Tibial artery (tissue), 4 donors: ENCODE results near the gene TCEANC.
A peak's percentile ranks its signal among the peaks of the same experiment; 100 is the strongest.

Source experiments
- DNase-seq, 2 donors: peaks; one replicate each; pipeline ENCODE4 v3.0.0-alpha.2; 2019
- H3K27ac ChIP-seq, 2 donors: fragments of 200-600 bp; sonication (generic) in 1 of 2; 1 replicate in 1 of 2; 2 replicates in 1 of 2; pipeline ENCODE4 v1.5.1; 2018 to 2019; ENCODE audit warnings: mild to moderate bottlenecking in 1 of 2
- H3K27me3 ChIP-seq, 2 donors: fragments of 200-600 bp; sonication (generic) in 1 of 2; one replicate each; pipeline versions ENCODE4 v1.5.1 to v1.6.0; 2016 to 2019
- H3K36me3 ChIP-seq, 3 donors: fragments of 200-600 bp; sonication (generic) in 2 of 3; one replicate each; pipeline ENCODE4 v1.5.1; 2016 to 2019; ENCODE audit warnings: mild to moderate bottlenecking in 2 of 3
- H3K4me1 ChIP-seq, 4 donors: fragments of 200-600 bp; sonication (generic) in 2 of 4; 1 replicate in 3 of 4; 2 replicates in 1 of 4; pipeline ENCODE4 v1.5.1; 2016 to 2019
- H3K4me3 ChIP-seq, 2 donors: fragments of 200-600 bp; sonication (generic) in 1 of 2; 1 replicate in 1 of 2; 2 replicates in 1 of 2; pipeline ENCODE4 v1.5.1; 2018 to 2019; ENCODE audit warnings: mild to moderate bottlenecking in 2 of 2
- H3K9me3 ChIP-seq, 3 donors: fragments of 200-600 bp; sonication (generic) in 1 of 3; one replicate each; pipeline ENCODE4 v1.5.1; 2016 to 2019
- intact Hi-C: fragments of 100-400 bp; cut with DNase I; formaldehyde crosslinking; loops from one replicate; pipeline ENCODE4 v1.15.0; 2023; ENCODE audit warnings: low total_unique reads
- TF ChIP-seq, protein P1 (sequence below), 2 experiments: fragments of 200-600 bp in 1 of 2; fragments of 450-650 bp in 1 of 2; IDR thresholded peaks; one replicate each; pipeline ENCODE4 v1.5.1; 2017 to 2019; ENCODE audit warnings: antibody characterized with exemption in 2 of 2, mild to moderate bottlenecking in 1 of 2, moderate library complexity in 1 of 2

Gene TCEANC

DNA sequence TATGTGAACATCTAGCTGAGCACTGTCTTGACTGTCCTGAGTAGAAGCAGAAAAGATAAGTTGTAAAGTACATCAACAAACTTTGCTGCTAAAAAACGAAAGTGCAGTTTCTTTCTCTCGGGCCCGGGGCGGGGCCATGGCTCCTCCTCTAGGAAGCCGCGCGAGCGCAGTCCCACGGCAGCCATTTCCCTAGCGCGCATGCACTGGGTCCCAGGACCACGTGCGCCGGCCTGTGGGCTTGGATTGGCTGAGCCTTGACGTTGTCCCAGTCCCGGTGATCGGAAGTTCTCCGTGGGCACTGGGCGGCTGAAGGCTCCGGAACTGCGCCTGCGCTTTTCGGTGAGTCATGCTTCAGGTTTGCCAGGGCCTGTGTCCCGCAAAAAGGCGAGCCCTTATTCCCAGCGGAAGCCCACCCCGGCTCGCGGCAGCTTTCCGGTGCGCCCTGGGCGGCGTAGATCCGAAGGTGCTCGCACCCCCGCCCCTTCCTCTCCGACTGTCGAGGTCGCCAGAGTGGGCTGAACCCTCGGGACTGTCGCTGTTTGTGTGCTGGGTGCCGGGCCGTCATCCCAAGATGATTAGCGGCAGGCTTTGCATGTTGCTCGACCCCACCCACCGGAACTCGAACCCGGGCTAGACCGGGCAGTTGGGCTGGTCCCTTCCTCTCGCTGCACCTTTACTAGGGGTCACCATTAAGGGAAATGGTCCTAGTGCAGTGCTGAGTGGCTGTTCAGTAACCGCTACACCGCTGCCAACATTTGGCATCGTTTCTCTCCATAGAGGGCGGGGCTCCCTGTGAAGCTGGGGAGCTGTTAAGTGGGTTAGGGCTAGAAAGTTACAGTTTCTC, at the start of gene TCEANC:
Gene TCEANC, plus strand, starts transcription at position 292 of the 844 bp plus-strand sequence. CDS start 9,368 bp downstream, outside the sequence.
- Histone ChIP-seq H3K4me1 (peaks cover 0 to 20% (median 6%) of the 10 kb centered on the region in 4 donors), H3K27me3 (no peaks in the 10 kb centered on the region), H3K27ac (peak within 1 kb of the TSS; percentile 91 to 97), H3K36me3 (peaks cover 0 to 9% (median 0%) of the 10 kb centered on the region in 3 donors), H3K4me3 (peak within 1 kb of the TSS; percentile 70 to 73), H3K9me3 (no peaks in the 10 kb centered on the region)
- intact Hi-C loops: no loop called here
- TF ChIP-seq, protein P1, sequence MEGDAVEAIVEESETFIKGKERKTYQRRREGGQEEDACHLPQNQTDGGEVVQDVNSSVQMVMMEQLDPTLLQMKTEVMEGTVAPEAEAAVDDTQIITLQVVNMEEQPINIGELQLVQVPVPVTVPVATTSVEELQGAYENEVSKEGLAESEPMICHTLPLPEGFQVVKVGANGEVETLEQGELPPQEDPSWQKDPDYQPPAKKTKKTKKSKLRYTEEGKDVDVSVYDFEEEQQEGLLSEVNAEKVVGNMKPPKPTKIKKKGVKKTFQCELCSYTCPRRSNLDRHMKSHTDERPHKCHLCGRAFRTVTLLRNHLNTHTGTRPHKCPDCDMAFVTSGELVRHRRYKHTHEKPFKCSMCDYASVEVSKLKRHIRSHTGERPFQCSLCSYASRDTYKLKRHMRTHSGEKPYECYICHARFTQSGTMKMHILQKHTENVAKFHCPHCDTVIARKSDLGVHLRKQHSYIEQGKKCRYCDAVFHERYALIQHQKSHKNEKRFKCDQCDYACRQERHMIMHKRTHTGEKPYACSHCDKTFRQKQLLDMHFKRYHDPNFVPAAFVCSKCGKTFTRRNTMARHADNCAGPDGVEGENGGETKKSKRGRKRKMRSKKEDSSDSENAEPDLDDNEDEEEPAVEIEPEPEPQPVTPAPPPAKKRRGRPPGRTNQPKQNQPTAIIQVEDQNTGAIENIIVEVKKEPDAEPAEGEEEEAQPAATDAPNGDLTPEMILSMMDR (IDR thresholded peaks at IDR 0.05): no peak
- DNase-seq: peak; percentile 93 to 97

DNA sequence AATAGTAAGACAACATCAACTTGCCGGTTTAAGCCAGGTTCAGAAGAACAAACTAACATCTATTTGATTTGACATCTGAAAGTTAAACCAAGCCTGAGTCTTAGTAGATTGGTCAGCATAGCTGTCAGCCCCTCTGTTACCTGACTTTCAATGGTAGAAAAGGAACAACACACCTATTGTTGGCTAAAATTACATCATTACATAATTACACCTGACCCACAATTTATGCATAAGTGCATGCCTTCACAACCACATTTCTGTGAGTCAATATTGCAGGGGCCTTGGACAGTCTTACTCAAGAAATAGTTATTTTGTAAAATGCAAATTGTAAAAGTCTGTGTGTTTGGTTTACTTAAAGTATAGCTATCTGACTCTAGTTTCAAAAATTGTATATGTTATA, 47.3 kb upstream of the TCEANC start:
- H3K36me3 ChIP-seq: no peaks in the 10 kb centered on the region
- H3K4me3 ChIP-seq: no peak overlapping the region
- intact Hi-C loops: no loop called here
- H3K9me3 ChIP-seq: peaks cover 0 to 6% (median 0%) of the 10 kb centered on the region in 3 donors
- no peaks in the 10 kb centered on the region for H3K4me1 ChIP-seq
- TF ChIP-seq, protein P1 (IDR thresholded peaks at IDR 0.05): no peak
- no peaks in the 10 kb centered on the region for H3K27me3 ChIP-seq
- no peak overlapping the region for H3K27ac ChIP-seq
- DNase-seq: no peak

- H3K4me3 ChIP-seq: no peak overlapping the region
- no peak for DNase-seq
- H3K27me3 ChIP-seq: no peaks in the 10 kb centered on the region
- no peak overlapping the region for H3K27ac ChIP-seq
- TF ChIP-seq, protein P1 (IDR thresholded peaks at IDR 0.05): no peak
- no peaks in the 10 kb centered on the region for H3K36me3 ChIP-seq
- no peaks in the 10 kb centered on the region for H3K4me1 ChIP-seq
- intact Hi-C loops: no loop called here
- peaks cover 0 to 1% (median 0%) of the 10 kb centered on the region in 3 donors for H3K9me3 ChIP-seq
Measured at GRCh38 chrX:13607331-13607995, 45.5 kb upstream of the TCEANC start.

- no peak overlapping the region for H3K27ac ChIP-seq
- intact Hi-C loops: no loop called here
- TF ChIP-seq, protein P1 (IDR thresholded peaks at IDR 0.05): no peak
- H3K9me3 ChIP-seq: no peaks in the 10 kb centered on the region
- no peaks in the 10 kb centered on the region for H3K36me3 ChIP-seq
- H3K27me3 ChIP-seq: no peaks in the 10 kb centered on the region
- H3K4me3 ChIP-seq: no peak overlapping the region
- DNase-seq: no peak
- H3K4me1 ChIP-seq: no peaks in the 10 kb centered on the region
Measured at GRCh38 chrX:13607996-13608365, 45.0 kb upstream of the TCEANC start.

DNA sequence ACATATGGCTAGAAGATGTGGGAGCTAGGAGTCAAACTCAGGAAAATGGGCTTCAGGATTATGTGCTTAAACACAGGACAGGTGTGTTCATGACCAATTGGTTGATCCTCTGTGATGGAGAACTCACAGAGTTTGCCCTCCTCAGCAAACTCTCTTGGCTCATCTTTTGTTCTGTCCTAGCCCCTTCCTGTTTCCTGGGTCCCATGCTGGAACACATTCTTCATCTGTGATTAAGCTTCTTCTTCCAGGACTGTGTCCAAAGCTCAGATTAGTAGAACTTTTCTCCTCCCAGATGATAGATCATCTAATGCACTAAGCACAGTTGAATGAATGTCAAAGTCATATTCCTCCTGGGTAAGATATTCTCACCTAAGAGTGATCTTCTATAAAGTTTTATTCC, 38.8 kb upstream of the TCEANC start:
- Histone ChIP-seq H3K9me3 (no peaks in the 10 kb centered on the region), H3K4me3 (no peak overlapping the region), H3K36me3 (no peaks in the 10 kb centered on the region), H3K27ac (no peak overlapping the region), H3K4me1 (no peaks in the 10 kb centered on the region), H3K27me3 (no peaks in the 10 kb centered on the region)
- TF ChIP-seq, protein P1 (IDR thresholded peaks at IDR 0.05): no peak
- intact Hi-C loops: no loop called here
- DNase-seq: no peak
